Measurements from ENCODE around the gene IQGAP2.

GRCh38 chr5:76716456-76717157 is 313.5 kb downstream of the IQGAP2 start:
- TF ChIP-seq POLR2AphosphoS5 (IDR thresholded peaks at IDR 0.05) (no peak), POLR2A (IDR thresholded peaks at IDR 0.05) (no peak), CTCF (IDR thresholded peaks at IDR 0.05) (no peak)
